ENCODE results near the gene SLC25A43.
"Not testable (repeated sequence)": the region's sequence is repeated elsewhere in the genome, so short reads cannot be mapped to it uniquely, and the experiment has no call there.

SLC25A43 gene

DNA sequence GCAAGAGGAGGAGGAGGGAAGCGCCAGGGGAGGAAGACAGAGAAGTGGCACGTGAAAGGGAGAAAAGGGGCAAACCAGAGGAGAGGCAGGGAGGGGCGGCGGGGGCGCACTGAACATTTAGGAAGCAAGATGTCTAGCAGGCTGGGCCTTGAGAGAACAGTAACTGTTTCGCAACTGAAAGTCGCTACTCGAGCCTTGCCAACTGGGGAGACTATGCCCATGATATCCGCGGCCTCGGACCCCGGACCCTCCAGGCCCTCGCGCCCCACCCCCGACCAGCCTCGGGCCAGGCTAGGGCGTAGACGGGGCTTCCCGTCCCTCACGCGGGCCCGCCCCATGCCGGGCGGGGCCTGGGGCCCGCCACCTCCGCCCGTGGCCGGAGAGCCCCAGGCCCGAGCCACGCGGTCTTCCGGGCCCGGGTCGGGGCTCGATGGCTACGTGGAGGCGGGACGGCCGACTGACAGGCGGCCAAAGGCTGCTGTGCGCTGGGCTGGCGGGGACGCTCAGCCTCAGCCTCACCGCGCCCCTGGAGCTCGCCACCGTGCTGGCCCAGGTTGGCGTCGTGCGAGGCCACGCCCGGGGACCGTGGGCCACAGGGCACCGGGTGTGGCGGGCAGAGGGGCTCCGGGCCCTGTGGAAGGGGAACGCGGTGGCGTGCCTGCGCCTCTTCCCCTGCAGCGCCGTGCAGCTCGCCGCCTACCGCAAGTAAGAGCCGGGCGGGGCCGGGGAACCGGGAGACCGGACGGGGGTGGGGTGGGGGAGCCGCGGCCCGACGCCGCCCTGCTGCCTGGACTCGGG is at the start of gene SLC25A43:
Gene SLC25A43 (plus strand): TSS at position 363 of the 798 bp plus-strand sequence. CDS start 68 bp downstream, at position 431.
- no peak for FAIRE-seq
- TF ChIP-seq POLR2A (IDR thresholded peaks at IDR 0.05; ENCODE audit: low read depth, low read length) = peak; percentile 74
- DNase-seq (ENCODE audit: insufficient read length, low spot score) = peak; percentile 51

DNA sequence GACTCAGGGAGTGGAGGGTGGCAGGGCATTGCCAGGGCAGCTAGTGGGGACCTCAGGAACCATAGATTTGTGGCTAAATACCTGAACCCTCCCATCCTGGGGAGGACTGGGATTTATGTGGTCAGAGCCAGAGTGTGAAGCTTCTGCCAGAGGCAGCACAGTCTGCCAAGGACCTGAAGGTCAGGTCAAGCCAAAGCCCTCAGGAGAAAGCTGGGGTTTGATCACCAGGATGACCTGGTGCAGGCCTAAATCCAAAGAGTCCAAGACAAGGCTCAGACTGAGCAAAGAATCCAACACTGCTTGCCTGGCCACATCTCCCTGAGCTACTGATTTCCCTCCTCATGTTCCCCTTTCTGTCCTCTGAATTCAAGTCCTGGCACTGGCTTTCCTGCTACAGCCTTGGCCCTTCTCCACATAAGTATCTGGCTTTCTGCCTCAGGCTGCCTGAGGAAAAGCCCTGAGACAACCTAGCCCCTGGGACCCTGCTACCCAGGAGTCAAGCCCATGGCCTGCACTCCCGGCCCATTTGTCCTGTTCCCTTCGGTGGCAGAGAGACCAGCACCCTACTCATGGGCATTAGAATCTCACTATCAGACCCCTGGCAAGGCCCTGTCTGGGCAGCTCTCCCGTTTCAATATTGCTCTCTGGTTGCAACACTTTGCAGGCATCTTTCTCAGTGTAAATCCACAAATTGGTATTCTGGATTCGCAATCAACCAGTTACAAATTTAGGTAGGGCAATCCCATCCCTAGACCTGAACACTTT is 39.3 kb upstream of the SLC25A43 start:
- DNase-seq (ENCODE audit: insufficient read length, low spot score) (no peak), FAIRE-seq (no peak)
- no peak for TF ChIP-seq POLR2A (IDR thresholded peaks at IDR 0.05; ENCODE audit: low read depth, low read length)

DNA sequence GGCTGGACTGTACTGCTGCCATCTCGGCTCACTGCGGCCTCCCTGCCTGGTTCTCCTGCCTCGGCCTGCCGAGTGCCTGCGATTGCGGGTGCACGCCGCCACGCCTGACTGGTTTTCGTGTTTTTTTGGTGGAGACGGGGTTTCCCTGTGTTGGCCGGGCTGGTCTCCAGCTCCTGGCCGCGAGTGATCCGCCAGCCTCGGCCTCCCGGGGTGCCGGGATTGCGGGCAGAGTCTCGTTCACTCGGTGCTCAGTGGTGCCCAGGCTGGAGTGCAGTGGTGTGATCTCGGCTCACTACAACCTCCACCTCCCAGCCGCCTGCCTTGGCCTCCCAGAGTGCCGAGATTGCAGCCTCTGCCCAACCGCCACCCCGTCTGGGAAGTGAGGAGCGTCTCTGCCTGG is 37.7 kb upstream of the SLC25A43 start:
- DNase-seq (ENCODE audit: insufficient read length, low spot score); FAIRE-seq: not testable (repeated sequence)

DNA sequence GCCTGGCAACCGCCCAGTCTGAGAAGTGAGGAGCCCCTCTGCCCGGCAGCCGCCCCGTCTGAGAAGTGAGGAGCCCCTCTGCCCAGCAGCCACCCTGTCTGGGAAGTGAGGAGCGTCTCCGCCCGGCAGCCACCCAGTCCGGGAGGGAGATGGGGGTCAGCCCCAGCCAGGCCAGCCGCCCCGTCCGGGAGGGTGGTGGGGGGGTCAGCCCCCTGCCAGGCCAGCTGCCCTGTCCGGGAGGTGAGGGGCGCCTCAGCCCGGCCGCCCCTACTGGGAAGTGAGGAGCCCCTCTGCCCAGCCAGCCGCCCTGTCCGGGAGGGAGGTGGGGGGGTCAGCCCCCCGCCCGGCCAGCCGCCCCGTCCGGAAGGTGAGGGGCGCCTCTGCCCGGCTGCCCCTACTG is 37.1 kb upstream of the SLC25A43 start:
- not testable (repeated sequence) for FAIRE-seq; DNase-seq (ENCODE audit: insufficient read length, low spot score)

DNA sequence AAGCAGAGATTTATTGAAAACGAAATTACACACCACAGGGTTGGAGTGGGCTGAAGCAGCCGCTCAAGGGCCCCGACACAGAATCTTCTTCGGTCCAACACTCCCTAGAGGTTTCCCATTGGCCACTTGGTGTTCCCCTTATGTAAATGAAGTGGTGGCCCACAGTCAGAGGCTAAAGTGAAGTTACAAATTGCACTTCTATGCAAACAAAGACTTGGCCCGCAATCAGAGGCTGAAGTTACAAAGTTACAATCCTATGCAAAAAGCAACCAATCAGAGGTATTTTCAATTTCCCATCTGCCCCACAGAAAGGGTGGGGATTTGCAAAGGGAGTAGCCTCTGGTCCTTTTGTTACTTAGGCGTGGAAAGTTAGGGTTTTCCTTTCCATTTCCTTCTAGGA is 35.7 kb upstream of the SLC25A43 start:
- no peak for TF ChIP-seq POLR2A (IDR thresholded peaks at IDR 0.05; ENCODE audit: low read depth, low read length)
- DNase-seq (ENCODE audit: insufficient read length, low spot score) (no peak), FAIRE-seq (no peak)

DNA sequence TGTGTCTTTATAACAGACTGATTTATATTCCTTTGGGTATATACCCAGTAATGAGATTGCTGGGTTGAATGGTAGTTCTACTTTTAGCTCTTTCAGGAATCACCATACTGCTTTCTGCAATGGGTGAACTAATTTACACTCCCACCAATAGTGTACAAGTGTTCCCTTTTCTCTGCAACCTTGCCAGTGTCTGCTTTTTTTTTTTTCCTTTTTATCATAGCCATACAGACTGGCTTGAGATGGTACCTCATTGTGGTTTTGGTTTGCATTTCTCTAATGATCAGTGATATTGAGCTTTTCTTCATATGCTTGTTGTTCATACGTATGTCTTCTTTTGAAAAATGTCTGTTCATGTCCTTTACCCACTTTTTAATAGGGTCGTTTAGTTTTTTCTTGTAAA is 27.3 kb upstream of the SLC25A43 start:
- FAIRE-seq; DNase-seq (ENCODE audit: insufficient read length, low spot score): not testable (repeated sequence)

DNA sequence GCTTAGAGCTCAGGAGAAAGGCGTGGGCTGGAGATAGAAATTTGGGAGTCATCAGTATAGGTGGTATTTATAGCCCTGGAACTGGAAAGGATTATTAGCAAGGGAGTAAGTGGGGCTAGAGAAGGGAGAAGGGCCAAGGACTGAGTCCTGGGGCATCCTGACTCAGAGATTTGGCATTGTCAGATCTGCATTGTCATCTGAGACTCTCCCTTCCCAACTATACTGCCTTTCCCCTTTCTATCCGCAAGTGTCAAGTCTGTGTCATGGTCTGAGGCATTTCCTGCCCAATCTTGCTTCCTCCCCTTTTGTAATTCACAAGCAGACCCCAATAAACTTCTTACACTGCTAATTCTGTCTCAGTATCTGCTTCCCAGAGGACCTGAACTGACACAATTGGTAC is 24.4 kb upstream of the SLC25A43 start:
- no peak for DNase-seq (ENCODE audit: insufficient read length, low spot score)
- TF ChIP-seq POLR2A (IDR thresholded peaks at IDR 0.05; ENCODE audit: low read depth, low read length) = no peak
- FAIRE-seq = peak; percentile 80

DNA sequence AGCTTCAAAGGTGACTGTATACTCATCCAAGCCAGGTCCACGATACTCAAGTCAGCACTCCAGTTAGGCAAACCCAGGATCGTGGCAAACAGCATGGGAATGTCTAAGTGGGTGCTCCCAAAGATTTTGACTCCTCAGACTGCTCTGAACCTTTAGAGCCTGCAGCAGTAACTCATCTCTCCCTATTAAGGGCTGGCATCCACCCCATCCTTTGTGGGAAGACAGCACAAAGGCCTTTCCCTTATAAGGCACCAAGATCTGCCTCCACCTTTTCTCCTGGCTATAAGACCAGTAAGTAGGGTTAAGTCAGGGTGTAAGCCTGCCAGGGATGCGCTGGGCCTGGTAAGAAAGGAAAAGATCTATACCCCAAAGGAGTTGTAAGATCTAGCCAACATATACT is 23.6 kb upstream of the SLC25A43 start:
- TF ChIP-seq POLR2A (IDR thresholded peaks at IDR 0.05; ENCODE audit: low read depth, low read length) = no peak
- DNase-seq (ENCODE audit: insufficient read length, low spot score) (no peak), FAIRE-seq (no peak)

DNA sequence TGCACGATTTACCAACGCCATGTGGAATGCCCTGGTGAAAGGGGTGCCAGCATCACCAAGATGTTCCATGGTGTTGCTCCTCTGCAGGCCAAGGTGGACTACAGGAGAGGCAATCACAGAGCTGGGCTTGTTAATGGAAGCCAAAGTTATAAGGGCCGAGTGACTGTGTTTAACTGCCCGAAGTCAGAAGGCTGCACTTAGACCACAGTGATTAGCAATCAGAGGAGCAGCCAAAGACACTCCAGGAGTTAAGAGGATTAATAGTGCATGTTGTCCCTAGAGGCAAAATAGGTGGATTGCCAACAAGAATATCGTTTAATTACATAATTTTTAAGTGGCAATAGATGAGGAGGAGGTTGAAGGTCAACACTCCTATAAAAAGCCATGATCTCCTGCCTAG is 22.8 kb upstream of the SLC25A43 start:
- FAIRE-seq = no peak
- TF ChIP-seq POLR2A (IDR thresholded peaks at IDR 0.05; ENCODE audit: low read depth, low read length) = no peak
- no peak for DNase-seq (ENCODE audit: insufficient read length, low spot score)

DNA sequence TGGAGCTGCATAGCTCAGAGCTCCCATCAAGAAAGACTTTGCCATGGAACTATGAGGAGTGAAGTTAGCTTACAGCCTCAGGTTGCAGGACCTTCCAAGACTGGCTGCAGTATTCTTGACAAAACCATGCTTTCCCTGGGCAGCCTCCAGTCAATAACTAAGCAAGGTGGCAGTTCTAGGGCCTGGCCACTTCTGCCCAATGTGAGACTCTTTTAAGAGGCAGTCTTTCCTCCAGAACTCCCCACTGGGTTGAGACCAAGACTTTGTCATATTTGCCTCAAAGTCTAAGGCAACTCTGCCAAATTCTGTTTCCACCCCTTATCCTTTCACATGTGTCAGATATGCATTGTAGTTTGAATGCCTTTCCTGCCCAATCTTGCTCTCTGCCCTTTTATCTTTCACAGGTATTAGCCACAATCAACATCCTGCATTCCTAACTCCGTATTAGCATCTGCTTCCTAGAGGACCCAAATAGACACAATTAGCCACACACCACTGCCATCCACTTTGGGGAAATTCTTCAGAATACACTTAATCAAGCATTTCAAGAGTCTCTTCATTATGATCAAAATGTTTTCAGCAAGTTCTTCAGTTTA is 17.7 kb upstream of the SLC25A43 start:
- DNase-seq (ENCODE audit: insufficient read length, low spot score) (no peak), FAIRE-seq (no peak)
- TF ChIP-seq POLR2A (IDR thresholded peaks at IDR 0.05; ENCODE audit: low read depth, low read length) = no peak

DNA sequence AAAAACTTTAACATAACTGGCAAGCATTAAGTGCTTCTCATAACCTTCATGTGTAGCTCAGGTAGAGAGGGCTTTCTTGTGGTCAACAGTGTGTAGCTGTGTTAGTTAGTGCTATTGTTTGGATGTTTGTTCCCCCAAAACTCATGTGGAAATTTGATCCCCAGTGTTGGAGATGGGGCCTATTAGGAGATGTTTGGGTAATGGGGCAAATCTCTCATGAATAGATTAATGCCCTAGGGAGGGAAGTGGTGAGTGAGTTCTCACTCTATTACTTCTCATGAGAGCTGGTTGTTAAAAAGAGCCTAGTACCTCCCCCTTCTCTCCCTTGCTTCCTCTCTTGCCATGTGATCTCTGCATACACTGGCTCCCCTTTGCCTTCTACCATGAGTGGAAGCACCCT is 16.5 kb upstream of the SLC25A43 start:
- no peak for FAIRE-seq
- no peak for DNase-seq (ENCODE audit: insufficient read length, low spot score)
- no peak for TF ChIP-seq POLR2A (IDR thresholded peaks at IDR 0.05; ENCODE audit: low read depth, low read length)

DNA sequence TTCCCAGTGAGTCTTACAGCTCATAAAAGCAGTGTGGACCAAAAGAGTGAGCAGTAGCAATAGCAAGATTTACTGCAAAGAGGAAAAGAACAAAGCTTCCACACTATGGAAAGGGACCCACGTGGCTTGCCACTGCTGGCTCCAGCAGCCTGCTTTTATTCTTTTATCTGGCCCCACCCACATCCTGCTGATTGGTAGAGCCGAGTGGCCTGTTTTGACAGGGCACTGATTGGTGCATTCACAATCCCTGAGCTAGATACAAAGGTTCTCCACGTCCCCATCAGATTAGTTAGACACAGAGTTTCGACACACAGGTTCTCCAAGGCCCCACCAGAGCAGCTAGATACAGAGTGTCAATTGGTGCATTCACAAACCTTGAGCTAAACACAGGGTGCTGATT is 12.5 kb upstream of the SLC25A43 start:
- FAIRE-seq; DNase-seq (ENCODE audit: insufficient read length, low spot score): not testable (repeated sequence)

DNA sequence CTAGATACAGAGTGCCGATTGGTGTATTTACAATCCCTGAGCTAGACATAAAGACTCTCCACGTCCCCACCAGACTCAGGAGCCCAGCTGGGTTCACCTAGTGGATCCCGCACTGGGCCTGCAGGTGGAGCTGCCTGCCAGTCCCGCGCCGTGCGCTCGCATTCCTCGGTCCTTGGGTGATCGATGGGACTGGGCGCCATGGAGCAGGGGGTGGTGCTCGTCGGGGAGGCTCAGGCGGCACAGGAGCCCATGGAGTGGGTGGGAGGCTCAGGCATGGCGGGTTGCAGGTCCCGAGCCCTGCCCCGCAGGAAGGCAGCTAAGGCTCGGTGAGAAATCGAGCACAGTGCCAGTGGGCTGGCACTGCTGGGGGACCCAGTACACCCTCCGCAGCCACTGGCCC is 11.7 kb upstream of the SLC25A43 start:
- FAIRE-seq; DNase-seq (ENCODE audit: insufficient read length, low spot score): not testable (repeated sequence)

DNA sequence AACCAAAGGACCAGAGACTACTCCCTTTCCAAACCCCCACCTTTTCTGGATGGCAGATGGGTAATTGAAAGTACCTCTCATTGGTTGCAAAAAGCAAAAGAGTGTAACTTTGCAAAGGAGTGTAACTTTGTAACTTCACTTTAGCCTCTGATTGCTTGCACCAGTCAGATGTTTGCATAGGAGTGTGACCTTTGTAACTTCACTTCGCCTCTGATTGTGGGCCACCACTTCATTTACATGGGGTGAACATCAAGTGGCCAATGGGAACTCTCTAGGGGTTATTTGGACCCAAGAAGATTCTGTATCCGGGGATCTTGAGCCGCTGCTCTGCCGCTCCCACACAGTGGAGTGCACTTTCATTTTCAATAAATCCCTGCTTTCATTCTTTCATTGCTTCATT is 9.9 kb upstream of the SLC25A43 start:
- DNase-seq (ENCODE audit: insufficient read length, low spot score) (no peak), FAIRE-seq (no peak)
- no peak for TF ChIP-seq POLR2A (IDR thresholded peaks at IDR 0.05; ENCODE audit: low read depth, low read length)
